Measurements from ENCODE around the gene PARM1.

The PARM1 gene

DNA sequence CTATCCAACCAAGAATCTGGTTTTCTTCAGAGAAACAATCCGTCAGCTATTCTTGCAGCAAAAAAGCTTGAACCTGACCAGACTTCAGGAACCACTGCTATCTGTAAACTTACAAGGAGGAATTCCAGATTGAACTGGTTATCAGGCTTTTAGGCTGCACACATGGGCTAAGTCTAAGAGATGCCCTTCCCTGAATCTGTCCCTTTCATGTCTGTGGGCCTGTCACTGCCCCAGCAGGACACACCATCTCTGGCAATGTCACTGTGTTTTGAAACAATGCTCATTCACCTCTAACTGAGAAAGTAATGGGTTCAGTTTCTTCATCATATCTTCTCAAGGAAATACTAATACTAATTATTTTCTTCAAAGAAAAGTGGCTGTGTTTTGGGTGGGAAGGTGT, 72.8 kb downstream of the PARM1 start:
- no peak overlapping the region for H3K4me3 ChIP-seq
- H3K27ac ChIP-seq: no peak overlapping the region
- TF ChIP-seq, protein P1, sequence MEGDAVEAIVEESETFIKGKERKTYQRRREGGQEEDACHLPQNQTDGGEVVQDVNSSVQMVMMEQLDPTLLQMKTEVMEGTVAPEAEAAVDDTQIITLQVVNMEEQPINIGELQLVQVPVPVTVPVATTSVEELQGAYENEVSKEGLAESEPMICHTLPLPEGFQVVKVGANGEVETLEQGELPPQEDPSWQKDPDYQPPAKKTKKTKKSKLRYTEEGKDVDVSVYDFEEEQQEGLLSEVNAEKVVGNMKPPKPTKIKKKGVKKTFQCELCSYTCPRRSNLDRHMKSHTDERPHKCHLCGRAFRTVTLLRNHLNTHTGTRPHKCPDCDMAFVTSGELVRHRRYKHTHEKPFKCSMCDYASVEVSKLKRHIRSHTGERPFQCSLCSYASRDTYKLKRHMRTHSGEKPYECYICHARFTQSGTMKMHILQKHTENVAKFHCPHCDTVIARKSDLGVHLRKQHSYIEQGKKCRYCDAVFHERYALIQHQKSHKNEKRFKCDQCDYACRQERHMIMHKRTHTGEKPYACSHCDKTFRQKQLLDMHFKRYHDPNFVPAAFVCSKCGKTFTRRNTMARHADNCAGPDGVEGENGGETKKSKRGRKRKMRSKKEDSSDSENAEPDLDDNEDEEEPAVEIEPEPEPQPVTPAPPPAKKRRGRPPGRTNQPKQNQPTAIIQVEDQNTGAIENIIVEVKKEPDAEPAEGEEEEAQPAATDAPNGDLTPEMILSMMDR (IDR thresholded peaks at IDR 0.05): no peak
- DNase-seq (ENCODE audit: low spot score): no peak

DNA sequence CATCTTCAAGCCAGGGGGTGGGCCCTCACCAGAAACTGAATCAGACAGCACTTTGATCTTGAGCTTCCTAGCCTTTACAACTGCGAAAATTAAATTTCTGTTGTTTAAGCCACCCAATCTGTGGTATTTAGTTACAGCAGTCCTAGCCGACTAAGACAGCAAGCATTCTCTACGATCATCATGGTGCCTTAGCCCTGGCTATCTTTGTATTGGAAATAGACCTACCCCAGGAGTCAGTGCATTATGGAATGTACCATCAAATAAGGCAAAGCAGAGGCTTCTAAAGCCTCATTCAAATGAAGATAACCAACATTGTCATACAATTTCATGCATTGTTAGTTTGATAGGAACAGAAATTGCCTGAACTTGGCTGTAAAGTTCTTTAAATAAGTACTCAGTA, 75.0 kb downstream of the PARM1 start:
- TF ChIP-seq, protein P1 (IDR thresholded peaks at IDR 0.05): no peak
- Histone ChIP-seq H3K4me3 (no peak overlapping the region), H3K27ac (no peak overlapping the region)
- no peak for DNase-seq (ENCODE audit: low spot score)

- DNase-seq (ENCODE audit: low spot score): no peak
- no peak overlapping the region for H3K4me3 ChIP-seq
- TF ChIP-seq, protein P1 (IDR thresholded peaks at IDR 0.05): no peak
Measured at GRCh38 chr4:75009138-75009537, 76.2 kb downstream of the PARM1 start.

GRCh38 chr4:75011131-75011795, 78.3 kb downstream of the PARM1 start:
- TF ChIP-seq, protein P1 (IDR thresholded peaks at IDR 0.05): no peak
- Histone ChIP-seq H3K27ac (no peak overlapping the region), H3K4me3 (no peak overlapping the region)
- DNase-seq (ENCODE audit: low spot score): no peak

More at GRCh38 chr4:75009138-75009537, 76.2 kb downstream of the PARM1 start:
- no peak overlapping the region for H3K27ac ChIP-seq

- TF ChIP-seq, protein P1 (IDR thresholded peaks at IDR 0.05): no peak
- no peak overlapping the region for H3K4me3 ChIP-seq
- no peak for DNase-seq (ENCODE audit: low spot score)
- H3K27ac ChIP-seq: no peak overlapping the region
Measured at GRCh38 chr4:75015627-75016026, 82.7 kb downstream of the PARM1 start.

GRCh38 chr4:75016472-75016871, 83.6 kb downstream of the PARM1 start:
- TF ChIP-seq, protein P1 (IDR thresholded peaks at IDR 0.05): no peak
- H3K4me3 ChIP-seq: no peak overlapping the region
- H3K27ac ChIP-seq: no peak overlapping the region
- no peak for DNase-seq (ENCODE audit: low spot score)

GRCh38 chr4:75018811-75019479, 86.0 kb downstream of the PARM1 start:
- TF ChIP-seq, protein P1 (IDR thresholded peaks at IDR 0.05): no peak
- Histone ChIP-seq H3K27ac (no peak overlapping the region), H3K4me3 (no peak overlapping the region)
- DNase-seq (ENCODE audit: low spot score): no peak
